ENCODE measurements around the gene E2F6.

- TF ChIP-seq CTCF (conservative IDR thresholded peaks at IDR 0.05; ENCODE audit: low read depth, low read length) (no peak), EZH2 (IDR thresholded peaks at IDR 0.05; ENCODE audit: low read length, unreplicated experiment) (no peak)
Observed at GRCh38 chr2:11494310-11494709, 28.3 kb upstream of the E2F6 start.
